Stomach (tissue), 9 donors: ENCODE measurements around the gene DOCK6. TPM values are rescaled to one million over a fixed set of nuclear protein-coding genes. Genes with fewer than 3 reads are reported as not detected.

ENCODE experiments used
- DNase-seq, 2 donors: peaks; one replicate each; pipeline versions ENCODE4 v3.0.0 to v3.0.0-alpha.2; 2013 to 2019
- H3K27ac ChIP-seq, 5 donors: fragments of 200-600 bp in 4 of 5; sonication (generic) in 4 of 5; one replicate each; pipeline ENCODE4 v1.5.1; 2013 to 2019; ENCODE audit warnings: mild to moderate bottlenecking in 1 of 5, moderate library complexity in 1 of 5
- H3K27me3 ChIP-seq, 3 donors: fragments of 200-600 bp; sonication (generic); one replicate each; pipeline ENCODE4 v1.5.1; 2017 to 2019; ENCODE audit warnings: mixed run types in 1 of 3
- H3K36me3 ChIP-seq, 4 donors: fragments of 200-600 bp; sonication (generic); 1 replicate in 3 of 4; 2 replicates in 1 of 4; pipeline ENCODE4 v1.5.1; 2016 to 2019
- H3K4me1 ChIP-seq, 4 donors: fragments of 200-600 bp; sonication (generic); one replicate each; pipeline ENCODE4 v1.5.1; 2016 to 2019
- H3K4me3 ChIP-seq, 4 donors: fragments of 200-600 bp; sonication (generic) in 3 of 4; one replicate each; pipeline ENCODE4 v1.5.1; 2016 to 2019; ENCODE audit warnings: mild to moderate bottlenecking in 1 of 4
- H3K9me3 ChIP-seq, 4 donors: fragments of 200-600 bp; sonication (generic); one replicate each; pipeline ENCODE4 v1.5.1; 2016 to 2019
- EP300 ChIP-seq: sonication (generic); formaldehyde crosslinking; IDR thresholded peaks from one replicate; pipeline ENCODE4 v1.6.1; 2017; ENCODE audit warnings: antibody characterized with exemption
- POLR2A ChIP-seq, 4 donors: fragments of 450-650 bp; IDR thresholded peaks; one replicate each; pipeline ENCODE4 v1.6.1; 2016; ENCODE audit warnings: antibody characterized with exemption in 4 of 4, control low read depth in 2 of 4, mild to moderate bottlenecking in 1 of 4, moderate library complexity in 1 of 4
- POLR2AphosphoS5 ChIP-seq, 3 donors: sonication (generic); formaldehyde crosslinking; IDR thresholded peaks; one replicate each; pipeline ENCODE4 v1.6.1; 2016; ENCODE audit warnings: antibody characterized with exemption in 3 of 3
- WGBS, 5 donors: extraction: QIAGEN DNeasy Blood & Tissue Kit in 3 of 5; methylation state at CpG; one replicate each; pipeline versions ENCODE4 v1.1.5 to v1.1.7; 2013 to 2018; 5-methylcytosine and 5-hydroxymethylcytosine counted together
- intact Hi-C: fragments of 100-400 bp; cut with DNase I; formaldehyde crosslinking; loops from one replicate; pipeline ENCODE4 v1.15.1; 2023; ENCODE audit warnings: low total_unique reads
- polyA plus RNA-seq, 3 donors: library from polyadenylated mRNA; stranded (reverse); fragments of 200-250 nt; gene quantifications; one replicate each; pipeline ENCODE4 v1.2.3, GENCODE V29; 2013
- total RNA-seq, 5 donors: library from RNA; depleted of rRNA; stranded (reverse); fragments of >200 nt; gene quantifications; one replicate each; pipeline versions ENCODE4 v1.1.0 to v1.2.3, GENCODE V29; 2014 to 2016
- TF ChIP-seq, protein P1 (sequence below), 7 experiments: fragments of 450-650 bp in 4 of 7; fragments of 200-600 bp in 3 of 7; sonication (generic) in 3 of 7; IDR thresholded peaks; one replicate each; pipeline ENCODE4 v1.5.1; 2016 to 2019; ENCODE audit warnings: antibody characterized with exemption in 7 of 7, control low read depth in 2 of 7, mild to moderate bottlenecking in 1 of 7
- donor health status: healthy with polysubstance abuse.
- donor health status: Bipolar disorder and iron deficiency.
- donor health status: healthy.

The DOCK6 gene
- total and polyA plus RNA-seq, 8 donors: 21.4 to 243 (median 58.9) TPM

DNA sequence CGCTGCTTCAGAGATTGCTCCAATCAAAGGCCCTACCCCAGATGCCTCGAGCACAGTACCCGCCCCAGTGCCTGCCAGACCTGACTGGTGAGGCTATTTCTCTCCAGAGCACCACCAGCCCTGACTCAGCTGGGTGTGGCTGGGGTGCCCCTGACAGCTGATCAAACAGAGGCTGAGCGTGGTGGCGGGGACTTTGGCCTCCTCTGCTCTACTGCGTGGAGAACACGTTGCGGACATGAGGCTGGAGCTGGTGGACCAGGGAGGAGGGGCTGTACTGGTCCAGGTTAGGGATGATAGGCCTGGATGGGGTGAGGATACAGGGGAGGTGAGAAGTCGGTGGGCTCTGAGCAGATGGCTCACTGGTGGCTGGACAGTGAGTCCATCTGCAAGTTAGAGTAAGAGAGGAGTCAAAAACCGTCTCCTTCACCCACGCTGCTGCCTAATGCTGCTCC is 3.5 kb upstream of the DOCK6 start:
- Histone ChIP-seq H3K4me3 (no peak overlapping the region), H3K27me3 (peaks cover 0 to 23% (median 0%) of the 10 kb centered on the region in 3 donors), H3K27ac (peak overlapping the region; percentile 83 to 91 (median 90)), H3K36me3 (no peaks in the 10 kb centered on the region), H3K9me3 (no peaks in the 10 kb centered on the region), H3K4me1 (peaks cover 24 to 60% (median 55%) of the 10 kb centered on the region in 4 donors)
- TF ChIP-seq EP300 (no peak), POLR2A (IDR thresholded peaks at IDR 0.05) (no peak), POLR2AphosphoS5 (IDR thresholded peaks at IDR 0.05) (peak in 2 of 3 donors; percentile 82 to 90)
- TF ChIP-seq, protein P1, sequence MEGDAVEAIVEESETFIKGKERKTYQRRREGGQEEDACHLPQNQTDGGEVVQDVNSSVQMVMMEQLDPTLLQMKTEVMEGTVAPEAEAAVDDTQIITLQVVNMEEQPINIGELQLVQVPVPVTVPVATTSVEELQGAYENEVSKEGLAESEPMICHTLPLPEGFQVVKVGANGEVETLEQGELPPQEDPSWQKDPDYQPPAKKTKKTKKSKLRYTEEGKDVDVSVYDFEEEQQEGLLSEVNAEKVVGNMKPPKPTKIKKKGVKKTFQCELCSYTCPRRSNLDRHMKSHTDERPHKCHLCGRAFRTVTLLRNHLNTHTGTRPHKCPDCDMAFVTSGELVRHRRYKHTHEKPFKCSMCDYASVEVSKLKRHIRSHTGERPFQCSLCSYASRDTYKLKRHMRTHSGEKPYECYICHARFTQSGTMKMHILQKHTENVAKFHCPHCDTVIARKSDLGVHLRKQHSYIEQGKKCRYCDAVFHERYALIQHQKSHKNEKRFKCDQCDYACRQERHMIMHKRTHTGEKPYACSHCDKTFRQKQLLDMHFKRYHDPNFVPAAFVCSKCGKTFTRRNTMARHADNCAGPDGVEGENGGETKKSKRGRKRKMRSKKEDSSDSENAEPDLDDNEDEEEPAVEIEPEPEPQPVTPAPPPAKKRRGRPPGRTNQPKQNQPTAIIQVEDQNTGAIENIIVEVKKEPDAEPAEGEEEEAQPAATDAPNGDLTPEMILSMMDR (IDR thresholded peaks at IDR 0.05): no peak
- intact Hi-C loops: no loop called here
- WGBS, 5 donors: 36 to 61% (median 44%) methylated on average over 9 to 11 of the region's 11 CpGs
- peak; percentile 91 to 96 for DNase-seq

DNA sequence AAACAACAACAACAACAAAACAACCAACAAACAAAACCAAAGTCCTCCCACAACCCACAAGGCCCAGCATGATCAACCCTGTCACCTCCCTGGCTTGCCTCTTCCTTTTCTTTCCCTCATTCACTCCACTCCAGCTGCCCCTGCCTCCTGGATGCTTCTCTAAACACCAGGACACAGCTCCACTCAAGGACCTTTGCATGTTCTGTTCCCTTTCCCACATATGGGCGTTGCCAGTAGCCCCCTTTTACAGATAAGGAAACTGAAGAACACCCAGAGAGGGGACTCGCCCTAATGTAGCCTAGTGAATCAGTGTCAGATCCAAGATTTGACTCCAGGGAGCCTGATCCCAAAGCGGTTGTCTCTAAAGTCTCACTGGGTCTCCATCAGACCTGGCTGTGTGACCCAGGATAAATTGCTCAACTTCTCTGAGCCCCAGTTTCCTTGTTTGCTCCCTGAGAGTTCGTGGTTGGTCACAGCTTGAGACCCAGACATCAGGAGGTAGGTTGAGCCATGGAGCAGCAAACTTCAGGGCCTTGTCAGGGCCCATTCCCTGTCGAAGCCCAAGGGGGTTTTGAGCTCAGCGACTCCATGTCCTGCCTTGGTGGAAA is 3.0 kb upstream of the DOCK6 start:
- TF ChIP-seq, protein P1 (IDR thresholded peaks at IDR 0.05): no peak
- no peak for TF ChIP-seq POLR2AphosphoS5 (IDR thresholded peaks at IDR 0.05)
- TF ChIP-seq EP300: no peak
- no peak for TF ChIP-seq POLR2A (IDR thresholded peaks at IDR 0.05)
- intact Hi-C loops: no loop called here
- H3K36me3 ChIP-seq: no peaks in the 10 kb centered on the region
- WGBS, 5 donors: 41 to 64% (median 50%) methylated on average over 4 to 6 of the region's 6 CpGs
- H3K27me3 ChIP-seq: peaks cover 0 to 23% (median 0%) of the 10 kb centered on the region in 3 donors
- peaks cover 24 to 60% (median 55%) of the 10 kb centered on the region in 4 donors for H3K4me1 ChIP-seq
- DNase-seq: no peak
- peak overlapping the region; percentile 83 to 91 (median 90) for H3K27ac ChIP-seq
- H3K4me3 ChIP-seq: no peak overlapping the region
- no peaks in the 10 kb centered on the region for H3K9me3 ChIP-seq

DNA sequence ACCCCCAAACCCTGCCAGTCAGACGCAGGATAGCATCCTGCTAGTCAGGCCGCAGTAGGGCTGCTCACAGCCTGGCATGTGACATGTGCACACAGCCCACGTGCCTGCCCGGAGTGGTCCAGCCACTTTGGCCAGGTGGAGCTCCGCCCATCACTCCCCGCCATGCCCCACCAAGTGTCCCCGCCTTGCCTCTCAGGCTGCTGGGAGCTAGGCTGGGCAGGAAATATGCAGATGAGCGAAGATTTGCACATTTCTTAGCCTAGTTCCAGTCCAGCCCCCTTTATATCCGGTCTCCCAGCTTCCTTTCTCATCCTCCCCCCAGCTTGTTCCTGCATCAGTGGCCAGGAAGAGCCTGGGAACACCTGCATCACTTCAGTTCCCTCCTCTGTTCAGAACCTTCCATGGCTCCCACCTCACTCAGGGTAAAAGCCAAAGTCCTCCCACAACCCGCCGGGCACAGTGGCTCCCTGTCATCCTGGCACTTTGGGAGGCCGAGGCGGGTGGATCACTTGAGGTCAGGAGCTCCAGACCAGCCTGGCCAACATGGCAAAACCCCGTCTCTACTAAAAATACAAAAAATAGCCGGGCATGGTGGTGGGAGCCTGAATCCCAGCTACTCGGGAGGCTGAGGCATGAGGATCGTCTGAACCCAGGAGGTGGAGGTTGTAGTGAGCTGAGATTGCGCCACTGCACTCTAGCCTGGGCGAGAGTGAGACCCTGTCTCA is 2.3 kb upstream of the DOCK6 start:
- Histone ChIP-seq H3K4me1 (peaks cover 24 to 58% (median 55%) of the 10 kb centered on the region in 4 donors), H3K4me3 (no peak overlapping the region), H3K36me3 (no peaks in the 10 kb centered on the region), H3K27me3 (peaks cover 0 to 23% (median 0%) of the 10 kb centered on the region in 3 donors), H3K9me3 (no peaks in the 10 kb centered on the region), H3K27ac (peak overlapping the region; percentile 83 to 91 (median 90))
- DNase-seq: peak; percentile 84 to 95
- 47 to 61% (median 52%) methylated on average over 19 of the region's 19 CpGs for WGBS, 5 donors
- intact Hi-C loops: no loop called here
- TF ChIP-seq EP300: no peak
- TF ChIP-seq, protein P1 (IDR thresholded peaks at IDR 0.05): no peak
- TF ChIP-seq POLR2A (IDR thresholded peaks at IDR 0.05): no peak
- TF ChIP-seq POLR2AphosphoS5 (IDR thresholded peaks at IDR 0.05): peak; percentile 38 to 89 (median 54)

- intact Hi-C loops: no loop called here
- Histone ChIP-seq H3K36me3 (no peaks in the 10 kb centered on the region), H3K27me3 (peaks cover 0 to 23% (median 0%) of the 10 kb centered on the region in 3 donors), H3K27ac (peak overlapping the region in 3 of 5 donors; percentile 87 to 91 (median 90)), H3K4me3 (no peak overlapping the region), H3K4me1 (peaks cover 24 to 51% (median 46%) of the 10 kb centered on the region in 4 donors), H3K9me3 (no peaks in the 10 kb centered on the region)
- no peak for DNase-seq
- 87 to 93% (median 90%) methylated on average over 6 of the region's 6 CpGs for WGBS, 5 donors
- no peak for TF ChIP-seq POLR2A (IDR thresholded peaks at IDR 0.05)
- TF ChIP-seq POLR2AphosphoS5 (IDR thresholded peaks at IDR 0.05): no peak
- TF ChIP-seq EP300: no peak
These were observed 1.4 kb upstream of the DOCK6 start for GRCh38 chr19:11263726-11264125.
